Measurements from ENCODE around the gene KIAA1328.
"Not testable (repeated sequence)": the region's sequence is repeated elsewhere in the genome, so short reads cannot be mapped to it uniquely, and the experiment has no call there.

The KIAA1328 gene

GRCh38 chr18:36811955-36812354 is 17.0 kb upstream of the KIAA1328 start:
- no peak overlapping the region for H3K4me3 ChIP-seq (ENCODE audit: low read length)
- H3K36me3 ChIP-seq (ENCODE audit: control insufficient read depth, low read depth, low read length) = peaks cover 23% of the 10 kb centered on the region

GRCh38 chr18:36812678-36813077 is 16.2 kb upstream of the KIAA1328 start:
- Histone ChIP-seq H3K27me3 (ENCODE audit: control insufficient read depth, insufficient read depth, low read length) (no peaks in the 10 kb centered on the region), H3K36me3 (ENCODE audit: control insufficient read depth, low read depth, low read length) (peaks cover 21% of the 10 kb centered on the region), H3K9ac (ENCODE audit: low read length) (no peak overlapping the region), H3K9me3 (ENCODE audit: control insufficient read depth, low read depth, low read length) (no peaks in the 10 kb centered on the region), H3K4me3 (ENCODE audit: low read length) (no peak overlapping the region), H3K27ac (ENCODE audit: low read length) (no peak overlapping the region), H3K4me1 (ENCODE audit: control insufficient read depth, low read depth, low read length) (no peaks in the 10 kb centered on the region)

More at GRCh38 chr18:36811955-36812354, 17.0 kb upstream of the KIAA1328 start:
- H3K9ac ChIP-seq (ENCODE audit: low read length) = no peak overlapping the region
- no peaks in the 10 kb centered on the region for H3K9me3 ChIP-seq (ENCODE audit: control insufficient read depth, low read depth, low read length)
- H3K27ac ChIP-seq (ENCODE audit: low read length) = no peak overlapping the region
- H3K4me1 ChIP-seq (ENCODE audit: control insufficient read depth, low read depth, low read length) = no peaks in the 10 kb centered on the region
- H3K27me3 ChIP-seq (ENCODE audit: control insufficient read depth, insufficient read depth, low read length) = no peaks in the 10 kb centered on the region

GRCh38 chr18:36813101-36813775 is 15.7 kb upstream of the KIAA1328 start:
- Histone ChIP-seq H3K4me3 (ENCODE audit: low read length) (no peak overlapping the region), H3K9me3 (ENCODE audit: control insufficient read depth, low read depth, low read length) (no peaks in the 10 kb centered on the region), H3K4me1 (ENCODE audit: control insufficient read depth, low read depth, low read length) (no peaks in the 10 kb centered on the region), H3K36me3 (ENCODE audit: control insufficient read depth, low read depth, low read length) (peaks cover 26% of the 10 kb centered on the region), H3K27me3 (ENCODE audit: control insufficient read depth, insufficient read depth, low read length) (no peaks in the 10 kb centered on the region), H3K27ac (ENCODE audit: low read length) (no peak overlapping the region), H3K9ac (ENCODE audit: low read length) (no peak overlapping the region)

GRCh38 chr18:36813824-36814223 is 15.1 kb upstream of the KIAA1328 start:
- Histone ChIP-seq H3K27me3 (ENCODE audit: control insufficient read depth, insufficient read depth, low read length) (no peaks in the 10 kb centered on the region), H3K9me3 (ENCODE audit: control insufficient read depth, low read depth, low read length) (no peaks in the 10 kb centered on the region), H3K27ac (ENCODE audit: low read length) (no peak overlapping the region), H3K4me3 (ENCODE audit: low read length) (no peak overlapping the region), H3K36me3 (ENCODE audit: control insufficient read depth, low read depth, low read length) (peaks cover 32% of the 10 kb centered on the region), H3K9ac (ENCODE audit: low read length) (no peak overlapping the region), H3K4me1 (ENCODE audit: control insufficient read depth, low read depth, low read length) (no peaks in the 10 kb centered on the region)

GRCh38 chr18:36814994-36815393 is 13.9 kb upstream of the KIAA1328 start:
- no peaks in the 10 kb centered on the region for H3K27me3 ChIP-seq (ENCODE audit: control insufficient read depth, insufficient read depth, low read length)
- no peak overlapping the region for H3K9ac ChIP-seq (ENCODE audit: low read length)
- H3K4me3 ChIP-seq (ENCODE audit: low read length) = no peak overlapping the region
- H3K27ac ChIP-seq (ENCODE audit: low read length) = no peak overlapping the region
- no peaks in the 10 kb centered on the region for H3K4me1 ChIP-seq (ENCODE audit: control insufficient read depth, low read depth, low read length)
- H3K9me3 ChIP-seq (ENCODE audit: control insufficient read depth, low read depth, low read length) = no peaks in the 10 kb centered on the region
- H3K36me3 ChIP-seq (ENCODE audit: control insufficient read depth, low read depth, low read length) = peaks cover 36% of the 10 kb centered on the region

- not testable (repeated sequence) for H3K4me3 ChIP-seq (ENCODE audit: low read length); H3K9me3 ChIP-seq (ENCODE audit: control insufficient read depth, low read depth, low read length); H3K27me3 ChIP-seq (ENCODE audit: control insufficient read depth, insufficient read depth, low read length); H3K4me1 ChIP-seq (ENCODE audit: control insufficient read depth, low read depth, low read length); H3K27ac ChIP-seq (ENCODE audit: low read length); H3K9ac ChIP-seq (ENCODE audit: low read length)
- H3K36me3 ChIP-seq (ENCODE audit: control insufficient read depth, low read depth, low read length) = peaks cover 36% of the 10 kb centered on the region
These were observed 12.8 kb upstream of the KIAA1328 start for GRCh38 chr18:36816096-36816495.

- H3K9ac ChIP-seq (ENCODE audit: low read length) = no peak overlapping the region
- peaks cover 36% of the 10 kb centered on the region for H3K36me3 ChIP-seq (ENCODE audit: control insufficient read depth, low read depth, low read length)
- H3K9me3 ChIP-seq (ENCODE audit: control insufficient read depth, low read depth, low read length) = no peaks in the 10 kb centered on the region
- no peaks in the 10 kb centered on the region for H3K4me1 ChIP-seq (ENCODE audit: control insufficient read depth, low read depth, low read length)
- no peaks in the 10 kb centered on the region for H3K27me3 ChIP-seq (ENCODE audit: control insufficient read depth, insufficient read depth, low read length)
- no peak overlapping the region for H3K27ac ChIP-seq (ENCODE audit: low read length)
- no peak overlapping the region for H3K4me3 ChIP-seq (ENCODE audit: low read length)
These were observed 11.9 kb upstream of the KIAA1328 start for GRCh38 chr18:36817039-36817438.

- Histone ChIP-seq H3K9me3 (ENCODE audit: control insufficient read depth, low read depth, low read length) (no peaks in the 10 kb centered on the region), H3K36me3 (ENCODE audit: control insufficient read depth, low read depth, low read length) (peaks cover 34% of the 10 kb centered on the region), H3K27ac (ENCODE audit: low read length) (no peak overlapping the region), H3K27me3 (ENCODE audit: control insufficient read depth, insufficient read depth, low read length) (no peaks in the 10 kb centered on the region), H3K4me3 (ENCODE audit: low read length) (no peak overlapping the region), H3K4me1 (ENCODE audit: control insufficient read depth, low read depth, low read length) (no peaks in the 10 kb centered on the region), H3K9ac (ENCODE audit: low read length) (no peak overlapping the region)
These were observed 10.3 kb upstream of the KIAA1328 start for GRCh38 chr18:36818652-36819051.

- H3K36me3 ChIP-seq (ENCODE audit: control insufficient read depth, low read depth, low read length) = peaks cover 30% of the 10 kb centered on the region
These were observed 9.3 kb upstream of the KIAA1328 start for GRCh38 chr18:36819621-36820020.

GRCh38 chr18:36821681-36822080 is 7.2 kb upstream of the KIAA1328 start:
- H3K4me3 ChIP-seq (ENCODE audit: low read length) = no peak overlapping the region
- H3K4me1 ChIP-seq (ENCODE audit: control insufficient read depth, low read depth, low read length) = no peaks in the 10 kb centered on the region
- no peaks in the 10 kb centered on the region for H3K27me3 ChIP-seq (ENCODE audit: control insufficient read depth, insufficient read depth, low read length)
- no peak overlapping the region for H3K9ac ChIP-seq (ENCODE audit: low read length)
- H3K36me3 ChIP-seq (ENCODE audit: control insufficient read depth, low read depth, low read length) = peaks cover 27% of the 10 kb centered on the region
- H3K9me3 ChIP-seq (ENCODE audit: control insufficient read depth, low read depth, low read length) = no peaks in the 10 kb centered on the region
- H3K27ac ChIP-seq (ENCODE audit: low read length) = no peak overlapping the region

More at GRCh38 chr18:36819621-36820020, 9.3 kb upstream of the KIAA1328 start:
- Histone ChIP-seq H3K9me3 (ENCODE audit: control insufficient read depth, low read depth, low read length) (no peaks in the 10 kb centered on the region), H3K9ac (ENCODE audit: low read length) (no peak overlapping the region), H3K27me3 (ENCODE audit: control insufficient read depth, insufficient read depth, low read length) (no peaks in the 10 kb centered on the region), H3K4me1 (ENCODE audit: control insufficient read depth, low read depth, low read length) (no peaks in the 10 kb centered on the region), H3K27ac (ENCODE audit: low read length) (no peak overlapping the region), H3K4me3 (ENCODE audit: low read length) (no peak overlapping the region)

- Histone ChIP-seq H3K36me3 (ENCODE audit: control insufficient read depth, low read depth, low read length) (peaks cover 4% of the 10 kb centered on the region), H3K4me3 (ENCODE audit: low read length) (no peak overlapping the region), H3K4me1 (ENCODE audit: control insufficient read depth, low read depth, low read length) (no peaks in the 10 kb centered on the region), H3K9ac (ENCODE audit: low read length) (no peak overlapping the region), H3K27me3 (ENCODE audit: control insufficient read depth, insufficient read depth, low read length) (peaks cover 6% of the 10 kb centered on the region), H3K27ac (ENCODE audit: low read length) (no peak overlapping the region), H3K9me3 (ENCODE audit: control insufficient read depth, low read depth, low read length) (no peaks in the 10 kb centered on the region)
These were observed 3.4 kb upstream of the KIAA1328 start for GRCh38 chr18:36825526-36825925.

GRCh38 chr18:36826556-36826955 is 2.4 kb upstream of the KIAA1328 start:
- Histone ChIP-seq H3K4me1 (ENCODE audit: control insufficient read depth, low read depth, low read length) (no peaks in the 10 kb centered on the region), H3K9me3 (ENCODE audit: control insufficient read depth, low read depth, low read length) (no peaks in the 10 kb centered on the region), H3K36me3 (ENCODE audit: control insufficient read depth, low read depth, low read length) (peaks cover 4% of the 10 kb centered on the region), H3K9ac (ENCODE audit: low read length) (no peak overlapping the region), H3K4me3 (ENCODE audit: low read length) (no peak overlapping the region), H3K27ac (ENCODE audit: low read length) (no peak overlapping the region), H3K27me3 (ENCODE audit: control insufficient read depth, insufficient read depth, low read length) (peaks cover 6% of the 10 kb centered on the region)
